Hepatocyte (in vitro differentiated cells): ENCODE measurements around the gene GLI1. TPM values are rescaled to one million over a fixed set of nuclear protein-coding genes. Genes with fewer than 3 reads are reported as not detected.

Source experiments
- DNase-seq: peaks from one replicate; pipeline ENCODE4 v3.0.0-alpha.2; 2016; ENCODE audit warnings: low spot score
- H2AFZ ChIP-seq: fragments of 200-600 bp; sonication (generic); 2 replicates; pipeline ENCODE4 v1.6.0; 2016; ENCODE audit warnings: antibody characterized with exemption, mild to moderate bottlenecking
- H3K27ac ChIP-seq: fragments of 200-600 bp; sonication (generic); 2 replicates; pipeline ENCODE4 v1.5.1; 2016; ENCODE audit warnings: mild to moderate bottlenecking
- H3K27me3 ChIP-seq: fragments of 200-600 bp; sonication (generic); 2 replicates; pipeline ENCODE4 v1.6.1; 2016
- H3K36me3 ChIP-seq: fragments of 200-600 bp; sonication (generic); replicated peaks from 2 replicates; pipeline ENCODE4 v1.5.1; 2016; ENCODE audit warnings: low read depth; ENCODE audit not compliant: insufficient read depth
- H3K4me1 ChIP-seq: fragments of 200-600 bp; sonication (generic); 2 replicates; pipeline ENCODE4 v1.5.1; 2016; ENCODE audit warnings: mild to moderate bottlenecking, moderate library complexity; ENCODE audit not compliant: insufficient read depth
- H3K4me2 ChIP-seq: fragments of 200-600 bp; sonication (generic); 2 replicates; pipeline ENCODE4 v1.6.0; 2016
- H3K4me3 ChIP-seq: fragments of 200-600 bp; sonication (generic); 2 replicates; pipeline ENCODE4 v1.5.1; 2016; ENCODE audit warnings: mild to moderate bottlenecking
- H3K79me2 ChIP-seq: fragments of 200-600 bp; sonication (generic); 2 replicates; pipeline ENCODE4 v1.6.0; 2017; ENCODE audit warnings: mild to moderate bottlenecking
- H3K9me2 ChIP-seq: fragments of 200-600 bp; sonication (generic); replicated peaks from 2 replicates; pipeline ENCODE4 v1.6.0; 2017; ENCODE audit warnings: mild to moderate bottlenecking; ENCODE audit not compliant: insufficient read depth
- H3K9me3 ChIP-seq: fragments of 200-600 bp; sonication (generic); 2 replicates; pipeline ENCODE4 v1.5.1; 2016; ENCODE audit warnings: low read depth, mild to moderate bottlenecking
- H4K20me1 ChIP-seq: fragments of 200-600 bp; sonication (generic); 2 replicates; pipeline ENCODE4 v1.6.0; 2016; ENCODE audit warnings: mild to moderate bottlenecking; ENCODE audit not compliant: insufficient read depth, poor library complexity, severe bottlenecking
- EZH2 ChIP-seq: fragments of 200-600 bp; sonication (generic); IDR thresholded peaks from 2 replicates; pipeline ENCODE4 v1.6.1; 2016; ENCODE audit warnings: antibody characterized with exemption, mild to moderate bottlenecking, borderline replicate concordance
- EZH2phosphoT487 ChIP-seq: fragments of 200-600 bp; sonication (generic); IDR thresholded peaks from one replicate; pipeline ENCODE4 v1.6.1; 2018; ENCODE audit warnings: antibody characterized with exemption, mild to moderate bottlenecking, low read depth, moderate library complexity; ENCODE audit not compliant: unreplicated experiment, severe bottlenecking
- WGBS: methylation state at CpG from one replicate; pipeline ENCODE4 v1.1.6; 2016; ENCODE audit warnings: low lambda C conversion rate; ENCODE audit errors: missing lambda C conversion rate; 5-methylcytosine and 5-hydroxymethylcytosine counted together
- polyA plus RNA-seq: library from polyadenylated mRNA; unstranded; fragments of >200 nt; fragmentation: Nextera tagmentation; extraction: Ambion mirVana; gene quantifications from 2 replicates; pipeline ENCODE4 v1.2.1, GENCODE V29; 2016
- total RNA-seq: library from RNA; depleted of rRNA; stranded (reverse); fragments of >200 nt; gene quantifications from 2 replicates; pipeline ENCODE4 v1.2.3, GENCODE V29; 2014
- TF ChIP-seq, protein P1 (sequence below): fragments of 200-600 bp; sonication (generic); IDR thresholded peaks from 2 replicates; pipeline ENCODE4 v1.5.1; 2016; ENCODE audit warnings: antibody characterized with exemption, mild to moderate bottlenecking; ENCODE audit not compliant: poor library complexity

The GLI1 gene
- total and polyA plus RNA-seq, 2 experiments from 2014 or later, result 6.0 to 7.6 TPM

DNA sequence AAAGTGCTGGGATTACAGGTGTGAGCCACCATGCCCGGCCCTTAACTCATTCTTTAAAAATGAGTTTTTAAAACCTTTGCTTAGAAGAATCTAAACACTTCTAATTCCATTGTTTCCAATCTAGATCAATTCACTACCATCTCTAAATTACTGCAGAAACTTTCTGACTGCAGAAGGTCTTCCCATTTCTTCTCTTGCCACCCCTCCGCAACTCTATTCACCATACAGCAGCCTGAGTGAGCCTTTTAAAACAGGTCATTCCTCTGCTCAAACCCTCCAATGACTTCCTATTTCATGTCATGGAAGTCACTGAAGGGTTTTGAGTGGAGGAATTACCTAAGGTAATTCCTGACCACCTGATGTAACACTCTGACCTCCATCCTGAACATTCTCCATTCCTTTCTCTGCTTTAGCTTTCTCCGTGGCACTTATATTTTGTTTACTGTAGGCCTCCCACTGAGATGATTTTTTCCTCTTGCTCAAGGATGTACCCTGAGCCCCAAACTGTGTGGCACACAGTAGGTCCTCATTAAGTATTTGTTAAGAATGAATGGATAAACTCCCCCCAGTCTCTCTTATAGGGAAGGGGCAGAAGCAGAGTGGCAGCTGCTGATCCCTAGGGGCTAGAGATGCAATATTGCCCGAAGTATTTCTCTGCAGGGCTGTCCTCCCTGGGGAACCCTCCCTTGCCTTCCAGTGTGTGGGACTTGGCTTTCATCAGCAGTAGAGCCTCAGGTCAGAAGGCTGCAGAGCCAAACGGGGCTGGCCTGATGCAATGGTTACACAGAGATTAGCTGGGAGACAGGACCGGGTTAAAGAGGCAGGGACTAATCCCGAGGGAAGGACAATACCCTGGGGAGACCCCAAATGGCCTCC is 59.6 kb downstream of the GLI1 start:
- WGBS, result 31% methylated on average over 7 of the region's 7 CpGs

DNA sequence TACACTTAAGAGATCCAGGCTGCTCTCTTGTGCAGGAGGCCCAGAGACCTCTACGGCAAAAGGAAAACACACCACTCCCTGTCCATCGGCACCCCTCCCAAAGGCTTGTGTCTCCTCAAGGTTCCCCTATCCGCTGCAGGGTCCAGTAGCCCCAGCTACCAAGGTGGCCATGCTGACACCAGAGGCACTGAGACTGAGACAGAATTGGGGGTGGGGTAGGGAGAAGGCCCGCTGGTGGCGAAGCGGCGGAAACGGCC is 60.1 kb downstream of the GLI1 start:
- Histone ChIP-seq H2AFZ (no peak overlapping the region), H3K4me2 (peak overlapping the region; percentile 93), H3K27ac (peak overlapping the region; percentile 98), H3K36me3 (no peaks in the 10 kb centered on the region), H3K79me2 (peaks cover 46% of the 10 kb centered on the region), H3K4me3 (peak overlapping the region; percentile 69), H3K9me2 (no peaks in the 10 kb centered on the region), H3K27me3 (no peaks in the 10 kb centered on the region), H4K20me1 (peaks cover 45% of the 10 kb centered on the region), H3K9me3 (no peaks in the 10 kb centered on the region), H3K4me1 (peaks cover 22% of the 10 kb centered on the region)
- WGBS, result 0% methylated on average over 8 of the region's 8 CpGs
- TF ChIP-seq, protein P1, sequence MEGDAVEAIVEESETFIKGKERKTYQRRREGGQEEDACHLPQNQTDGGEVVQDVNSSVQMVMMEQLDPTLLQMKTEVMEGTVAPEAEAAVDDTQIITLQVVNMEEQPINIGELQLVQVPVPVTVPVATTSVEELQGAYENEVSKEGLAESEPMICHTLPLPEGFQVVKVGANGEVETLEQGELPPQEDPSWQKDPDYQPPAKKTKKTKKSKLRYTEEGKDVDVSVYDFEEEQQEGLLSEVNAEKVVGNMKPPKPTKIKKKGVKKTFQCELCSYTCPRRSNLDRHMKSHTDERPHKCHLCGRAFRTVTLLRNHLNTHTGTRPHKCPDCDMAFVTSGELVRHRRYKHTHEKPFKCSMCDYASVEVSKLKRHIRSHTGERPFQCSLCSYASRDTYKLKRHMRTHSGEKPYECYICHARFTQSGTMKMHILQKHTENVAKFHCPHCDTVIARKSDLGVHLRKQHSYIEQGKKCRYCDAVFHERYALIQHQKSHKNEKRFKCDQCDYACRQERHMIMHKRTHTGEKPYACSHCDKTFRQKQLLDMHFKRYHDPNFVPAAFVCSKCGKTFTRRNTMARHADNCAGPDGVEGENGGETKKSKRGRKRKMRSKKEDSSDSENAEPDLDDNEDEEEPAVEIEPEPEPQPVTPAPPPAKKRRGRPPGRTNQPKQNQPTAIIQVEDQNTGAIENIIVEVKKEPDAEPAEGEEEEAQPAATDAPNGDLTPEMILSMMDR, result no peak
- no peak for TF ChIP-seq EZH2
- TF ChIP-seq EZH2phosphoT487, result no peak
- no peak for DNase-seq

More for the DNA sequence above, 59.6 kb downstream of the GLI1 start:
- Histone ChIP-seq H3K27ac (peak overlapping the region; percentile 98), H3K9me2 (no peaks in the 10 kb centered on the region), H4K20me1 (peaks cover 39% of the 10 kb centered on the region), H2AFZ (no peak overlapping the region), H3K9me3 (no peaks in the 10 kb centered on the region), H3K79me2 (peaks cover 40% of the 10 kb centered on the region), H3K27me3 (no peaks in the 10 kb centered on the region), H3K4me3 (peak overlapping the region; percentile 69), H3K36me3 (no peaks in the 10 kb centered on the region), H3K4me2 (peak overlapping the region; percentile 93), H3K4me1 (peaks cover 16% of the 10 kb centered on the region)
- DNase-seq, result peak; percentile 46
- TF ChIP-seq, protein P1, result no peak
- TF ChIP-seq EZH2phosphoT487 (no peak), EZH2 (no peak)

DNA sequence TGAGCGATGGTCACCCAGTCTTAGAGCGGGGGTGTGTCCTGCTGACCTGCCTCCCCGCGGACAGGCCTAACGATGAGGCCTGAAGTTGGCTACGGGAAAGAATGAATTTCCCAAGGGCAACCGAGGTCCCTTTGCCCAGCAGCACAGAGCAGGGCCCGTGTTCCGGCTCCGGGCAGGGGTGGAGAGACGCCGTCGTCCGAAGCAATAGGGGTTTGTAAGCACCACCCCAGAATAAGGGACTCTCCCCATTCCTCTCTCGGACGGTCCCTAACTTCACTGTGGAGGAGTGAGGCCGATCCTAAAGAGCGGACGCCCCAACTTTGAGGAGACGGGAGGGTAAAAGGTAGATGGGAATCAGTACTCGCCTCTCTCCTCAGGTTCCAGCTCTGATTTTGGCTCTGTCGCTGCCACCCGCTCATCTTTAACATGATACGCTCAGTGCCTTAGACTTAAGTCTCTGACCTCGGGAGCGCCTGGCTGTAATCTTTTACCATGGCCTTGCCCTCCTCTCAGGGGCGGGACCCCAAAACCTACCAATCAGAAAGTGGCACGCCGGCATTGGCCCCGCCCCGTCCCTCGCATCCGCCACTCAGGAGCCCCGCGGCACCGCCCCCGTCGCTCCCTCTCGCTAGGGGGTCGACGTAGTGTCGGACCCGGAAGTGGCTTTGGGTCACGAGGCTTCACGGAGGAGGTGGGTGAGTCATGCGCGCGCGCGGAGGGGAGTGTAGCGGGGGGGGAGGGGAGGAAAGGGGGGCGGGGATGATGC is 60.7 kb downstream of the GLI1 start, which contains the start of gene DDIT3:
Gene DDIT3 (minus strand): TSS at position 462 of the 766 bp plus-strand sequence. CDS start 3,108 bp downstream, outside the sequence.
- WGBS, result under 1% methylated on average over 43 of the region's 52 CpGs
- no peaks in the 10 kb centered on the region for H3K9me3 ChIP-seq
- peak; percentile 100 for DNase-seq
- H3K27ac ChIP-seq, result peak within 1 kb of the TSS; percentile 99
- no peaks in the 10 kb centered on the region for H3K27me3 ChIP-seq
- peak within 1 kb of the TSS; percentile 69 for H3K4me3 ChIP-seq
- H3K4me1 ChIP-seq, result peaks cover 27% of the 10 kb centered on the region
- H2AFZ ChIP-seq, result peak within 1 kb of the TSS; percentile 45
- H3K4me2 ChIP-seq, result peak within 1 kb of the TSS; percentile 93
- H4K20me1 ChIP-seq, result peaks cover 49% of the 10 kb centered on the region
- no peak for TF ChIP-seq EZH2phosphoT487
- no peak for TF ChIP-seq EZH2
- TF ChIP-seq, protein P1, result no peak
- H3K79me2 ChIP-seq, result peaks cover 51% of the 10 kb centered on the region
- H3K9me2 ChIP-seq, result no peaks in the 10 kb centered on the region
- no peaks in the 10 kb centered on the region for H3K36me3 ChIP-seq
